Gastroesophageal sphincter (tissue), 3 donors: ENCODE data around the gene PCDH15.

Source experiments
- POLR2A ChIP-seq, 2 donors: fragments of 450-650 bp; IDR thresholded peaks; one replicate each; pipeline ENCODE4 v1.6.1; 2017; ENCODE audit warnings: antibody characterized with exemption in 2 of 2, mild to moderate bottlenecking in 2 of 2, moderate library complexity in 1 of 2
- TF ChIP-seq, protein P1 (sequence below), 4 experiments: fragments of 200-600 bp in 2 of 4; fragments of 450-650 bp in 2 of 4; sonication (generic) in 1 of 4; IDR thresholded peaks; one replicate each; pipeline ENCODE4 v1.5.1; 2017 to 2019; ENCODE audit warnings: antibody characterized with exemption in 4 of 4, mild to moderate bottlenecking in 2 of 4, moderate library complexity in 2 of 4

DNA sequence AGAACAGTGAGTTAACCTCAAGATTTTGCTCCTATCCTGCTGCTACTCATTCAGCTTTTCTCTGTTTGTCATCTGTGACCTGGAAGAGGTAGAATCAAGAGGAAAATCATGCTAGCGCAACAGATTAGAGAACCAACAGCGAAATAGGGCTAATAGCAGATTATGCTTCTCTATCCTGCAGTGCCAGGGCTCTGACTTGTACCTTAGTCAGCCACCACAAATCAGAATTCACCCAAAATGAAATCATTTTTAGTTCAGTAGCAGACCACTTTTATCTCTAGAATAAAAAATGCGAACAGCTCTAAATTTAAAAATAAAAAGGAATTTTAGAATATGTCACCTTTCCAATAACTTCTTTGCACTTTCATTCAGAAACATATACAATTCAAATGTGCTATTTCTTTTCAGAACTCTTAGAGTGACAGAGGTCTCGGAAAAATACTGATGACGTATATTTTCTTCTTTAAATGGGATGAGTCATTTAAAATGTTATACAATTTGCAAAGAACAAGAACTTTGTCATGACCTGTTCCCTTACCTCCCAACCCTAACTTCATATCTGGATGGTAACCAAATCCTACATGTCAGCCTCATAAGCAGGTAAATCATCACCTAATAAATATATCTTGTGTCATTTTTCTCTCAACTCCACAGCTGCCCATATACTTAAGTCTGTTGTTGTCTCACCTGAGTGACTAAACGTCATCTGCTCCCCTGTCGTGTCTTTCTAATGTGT lies 896.4 kb downstream of the PCDH15 start:
- TF ChIP-seq, protein P1, sequence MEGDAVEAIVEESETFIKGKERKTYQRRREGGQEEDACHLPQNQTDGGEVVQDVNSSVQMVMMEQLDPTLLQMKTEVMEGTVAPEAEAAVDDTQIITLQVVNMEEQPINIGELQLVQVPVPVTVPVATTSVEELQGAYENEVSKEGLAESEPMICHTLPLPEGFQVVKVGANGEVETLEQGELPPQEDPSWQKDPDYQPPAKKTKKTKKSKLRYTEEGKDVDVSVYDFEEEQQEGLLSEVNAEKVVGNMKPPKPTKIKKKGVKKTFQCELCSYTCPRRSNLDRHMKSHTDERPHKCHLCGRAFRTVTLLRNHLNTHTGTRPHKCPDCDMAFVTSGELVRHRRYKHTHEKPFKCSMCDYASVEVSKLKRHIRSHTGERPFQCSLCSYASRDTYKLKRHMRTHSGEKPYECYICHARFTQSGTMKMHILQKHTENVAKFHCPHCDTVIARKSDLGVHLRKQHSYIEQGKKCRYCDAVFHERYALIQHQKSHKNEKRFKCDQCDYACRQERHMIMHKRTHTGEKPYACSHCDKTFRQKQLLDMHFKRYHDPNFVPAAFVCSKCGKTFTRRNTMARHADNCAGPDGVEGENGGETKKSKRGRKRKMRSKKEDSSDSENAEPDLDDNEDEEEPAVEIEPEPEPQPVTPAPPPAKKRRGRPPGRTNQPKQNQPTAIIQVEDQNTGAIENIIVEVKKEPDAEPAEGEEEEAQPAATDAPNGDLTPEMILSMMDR (IDR thresholded peaks at IDR 0.05), result no peak
- TF ChIP-seq POLR2A (IDR thresholded peaks at IDR 0.05), result no peak
